Neural progenitor cell (in vitro differentiated cells): ENCODE measurements around the gene TMEM108.

Source experiments
- CTCF ChIP-seq: fragments of 200-600 bp; sonication (generic); IDR thresholded peaks from 2 replicates; pipeline ENCODE4 v1.5.1; 2017; ENCODE audit warnings: antibody characterized with exemption, mild to moderate bottlenecking
- EZH2 ChIP-seq: fragments of 200-600 bp; sonication (generic); IDR thresholded peaks from 2 replicates; pipeline ENCODE4 v1.6.1; 2017; ENCODE audit warnings: antibody characterized with exemption, mild to moderate bottlenecking, moderate library complexity
- EZH2phosphoT487 ChIP-seq: fragments of 200-600 bp; sonication (generic); IDR thresholded peaks from 2 replicates; pipeline ENCODE4 v1.6.1; 2017; ENCODE audit warnings: antibody characterized with exemption

GRCh38 chr3:133394561-133395311 lies 356.5 kb downstream of the TMEM108 start:
- no peak for TF ChIP-seq CTCF
- TF ChIP-seq EZH2: no peak
- no peak for TF ChIP-seq EZH2phosphoT487
